SK-N-MC (cell line): ENCODE measurements around the gene RGS19.

Experiments used
- DNase-seq: peaks from one replicate; pipeline ENCODE4 v3.0.0-alpha.2; 2011; ENCODE audit warnings: low read depth, low spot score
- H3K27ac ChIP-seq: fragments of 200-600 bp; sonication (generic); 2 replicates; pipeline ENCODE4 v1.5.1; 2016; ENCODE audit warnings: mixed run types
- H3K36me3 ChIP-seq: fragments of 200-600 bp; sonication (generic); 2 replicates; pipeline ENCODE4 v1.6.1; 2017; ENCODE audit warnings: antibody characterized with exemption, low read length, mixed read lengths; ENCODE audit not compliant: insufficient read depth
- H3K4me3 ChIP-seq: fragments of 200-600 bp; sonication (generic); 2 replicates; pipeline ENCODE4 v1.5.1; 2016
- H3K9ac ChIP-seq: fragments of 200-600 bp; sonication (generic); 2 replicates; pipeline ENCODE4 v1.8.0; 2017; ENCODE audit warnings: mixed run types, mixed read lengths; ENCODE audit not compliant: insufficient read length
- H3K9me3 ChIP-seq: fragments of 200-600 bp; sonication (generic); 2 replicates; pipeline ENCODE4 v1.6.1; 2017; ENCODE audit warnings: low read depth, mild to moderate bottlenecking, antibody characterized with exemption, low read length, moderate library complexity, mixed read lengths
- EZH2 ChIP-seq: fragments of 200-600 bp; sonication (generic); IDR thresholded peaks from one replicate; pipeline ENCODE4 v1.6.1; 2017; ENCODE audit warnings: antibody characterized with exemption
- FOXP2 ChIP-seq: optimal IDR thresholded peaks from 2 replicates; pipeline ENCODE3; 2011; ENCODE audit warnings: mild to moderate bottlenecking, moderate library complexity; ENCODE audit not compliant: insufficient read depth; ENCODE audit errors: extremely low read length, control extremely low read depth
- POLR2AphosphoS5 ChIP-seq: IDR thresholded peaks from 2 replicates; pipeline ENCODE4 v1.6.1; 2012; ENCODE audit warnings: mild to moderate bottlenecking, low read depth, low read length, borderline replicate concordance

Gene RGS19

DNA sequence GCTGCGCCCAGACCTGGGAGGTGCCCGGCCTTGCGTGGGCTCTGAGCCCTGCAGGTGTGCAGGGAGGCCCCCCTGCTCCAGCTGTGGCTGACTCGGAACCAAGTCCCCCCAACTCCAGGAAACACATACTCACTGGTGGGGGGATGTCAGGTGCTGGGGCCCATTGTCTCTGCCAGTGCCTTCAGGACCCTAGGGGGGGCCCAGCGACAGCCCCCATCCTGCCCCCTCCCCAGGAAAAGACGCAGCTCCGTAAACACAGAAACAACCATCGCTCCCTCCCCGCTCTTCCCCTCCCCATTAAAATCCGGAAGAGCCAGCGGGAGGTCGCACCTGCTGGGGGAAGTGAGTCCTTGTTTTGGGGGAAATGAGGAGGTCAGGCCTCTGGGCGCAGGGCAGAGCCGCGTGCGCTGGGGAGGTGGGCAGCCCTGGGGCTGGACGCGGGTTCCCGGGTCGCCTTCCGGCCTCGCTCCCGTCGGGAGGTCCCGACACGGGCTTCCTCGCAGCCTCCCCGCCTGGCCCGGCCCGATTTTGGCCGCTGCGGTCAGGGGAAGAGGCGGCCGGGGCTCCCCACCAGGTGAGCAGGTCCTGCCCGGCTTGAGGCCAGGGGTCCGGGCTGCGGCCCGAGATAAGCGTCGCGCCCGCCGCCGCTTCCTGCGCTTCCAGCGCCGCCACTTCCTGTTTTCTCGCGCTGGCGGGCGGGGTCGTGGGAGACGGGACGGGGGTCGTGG is 37.1 kb downstream of the RGS19 start:
- H3K4me3 ChIP-seq, result peak overlapping the region; percentile 42; the same call in 1 of the 2 replicates
- H3K36me3 ChIP-seq, result peaks cover 5% of the 10 kb centered on the region
- TF ChIP-seq POLR2AphosphoS5, result no peak
- TF ChIP-seq FOXP2, result no peak
- TF ChIP-seq EZH2, result no peak
- H3K9ac ChIP-seq, result no peak overlapping the region
- H3K9me3 ChIP-seq, result no peaks in the 10 kb centered on the region
- peak overlapping the region; percentile 85 for H3K27ac ChIP-seq
- DNase-seq, result no peak

DNA sequence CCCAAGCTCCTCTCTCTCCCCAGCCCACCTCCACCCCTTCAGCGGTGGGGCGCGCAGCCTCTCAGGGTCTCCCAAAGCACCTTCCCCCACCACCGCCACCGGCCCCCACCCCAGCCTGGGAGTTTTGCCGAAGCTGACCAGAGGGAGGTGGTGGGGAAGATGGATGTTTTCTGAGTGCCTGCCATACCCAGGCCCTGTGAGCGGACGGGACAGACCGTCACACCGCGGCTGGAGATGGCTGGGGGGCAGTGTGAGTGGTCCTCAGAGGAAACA is 37.6 kb downstream of the RGS19 start:
- peak overlapping the region; percentile 85 for H3K27ac ChIP-seq
- no peak for DNase-seq
- TF ChIP-seq EZH2, result no peak
- no peak for TF ChIP-seq FOXP2
- no peak for TF ChIP-seq POLR2AphosphoS5
- peak overlapping the region; percentile 42 for H3K4me3 ChIP-seq
- H3K9ac ChIP-seq, result no peak overlapping the region
- H3K36me3 ChIP-seq, result peaks cover under 1% of the 10 kb centered on the region; the same call in 1 of the 2 replicates
- no peaks in the 10 kb centered on the region for H3K9me3 ChIP-seq

DNA sequence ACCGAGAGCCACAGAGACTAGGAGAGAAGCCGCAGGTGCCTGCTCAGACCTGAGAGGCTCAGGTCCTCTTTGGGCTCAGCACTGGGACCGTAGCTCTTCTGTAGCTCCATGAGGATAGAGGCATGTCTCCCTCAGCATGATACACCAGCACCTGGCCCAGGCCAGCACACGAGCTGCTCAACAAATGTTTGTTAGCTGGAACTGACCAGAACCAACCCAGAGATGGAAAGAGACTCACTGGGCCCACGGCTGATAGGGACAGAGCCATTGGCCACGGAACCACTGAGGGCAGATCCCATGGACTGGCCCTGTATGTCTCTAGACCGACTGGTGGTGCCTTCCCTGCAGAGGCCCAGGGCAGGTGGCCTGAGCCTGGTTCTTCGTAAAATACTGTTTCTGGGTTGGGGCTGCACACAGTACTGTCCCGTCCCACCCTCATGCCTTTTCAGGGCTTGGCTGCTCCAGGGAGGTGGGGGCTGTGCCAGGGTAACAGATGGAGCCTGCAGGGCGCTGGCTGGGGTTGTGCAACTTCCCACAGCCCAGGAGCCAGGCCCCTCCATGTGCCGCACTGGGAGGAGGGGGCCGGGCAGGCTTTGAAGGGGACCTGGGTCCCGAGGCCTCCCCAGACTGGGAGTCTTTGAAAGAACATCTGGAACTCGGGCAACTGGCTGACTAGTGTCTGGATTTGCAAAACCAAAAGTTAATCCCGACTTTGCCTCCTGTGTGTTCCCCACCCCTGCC is 38.1 kb downstream of the RGS19 start:
- Histone ChIP-seq H3K27ac (peak overlapping the region; percentile 85), H3K4me3 (peak overlapping the region; percentile 42), H3K9me3 (no peaks in the 10 kb centered on the region), H3K36me3 (no peaks in the 10 kb centered on the region), H3K9ac (no peak overlapping the region)
- DNase-seq, result no peak
- TF ChIP-seq EZH2, result no peak
- no peak for TF ChIP-seq FOXP2
- no peak for TF ChIP-seq POLR2AphosphoS5

GRCh38 chr20:64040231-64041039 is 38.9 kb downstream of the RGS19 start:
- H3K27ac ChIP-seq, result peak overlapping the region; percentile 85; the same call in 1 of the 2 replicates
- TF ChIP-seq EZH2 (no peak), FOXP2 (no peak), POLR2AphosphoS5 (no peak)
- H3K9ac ChIP-seq, result no peak overlapping the region
- no peaks in the 10 kb centered on the region for H3K9me3 ChIP-seq
- no peak overlapping the region for H3K4me3 ChIP-seq
- DNase-seq, result no peak
- H3K36me3 ChIP-seq, result no peaks in the 10 kb centered on the region

DNA sequence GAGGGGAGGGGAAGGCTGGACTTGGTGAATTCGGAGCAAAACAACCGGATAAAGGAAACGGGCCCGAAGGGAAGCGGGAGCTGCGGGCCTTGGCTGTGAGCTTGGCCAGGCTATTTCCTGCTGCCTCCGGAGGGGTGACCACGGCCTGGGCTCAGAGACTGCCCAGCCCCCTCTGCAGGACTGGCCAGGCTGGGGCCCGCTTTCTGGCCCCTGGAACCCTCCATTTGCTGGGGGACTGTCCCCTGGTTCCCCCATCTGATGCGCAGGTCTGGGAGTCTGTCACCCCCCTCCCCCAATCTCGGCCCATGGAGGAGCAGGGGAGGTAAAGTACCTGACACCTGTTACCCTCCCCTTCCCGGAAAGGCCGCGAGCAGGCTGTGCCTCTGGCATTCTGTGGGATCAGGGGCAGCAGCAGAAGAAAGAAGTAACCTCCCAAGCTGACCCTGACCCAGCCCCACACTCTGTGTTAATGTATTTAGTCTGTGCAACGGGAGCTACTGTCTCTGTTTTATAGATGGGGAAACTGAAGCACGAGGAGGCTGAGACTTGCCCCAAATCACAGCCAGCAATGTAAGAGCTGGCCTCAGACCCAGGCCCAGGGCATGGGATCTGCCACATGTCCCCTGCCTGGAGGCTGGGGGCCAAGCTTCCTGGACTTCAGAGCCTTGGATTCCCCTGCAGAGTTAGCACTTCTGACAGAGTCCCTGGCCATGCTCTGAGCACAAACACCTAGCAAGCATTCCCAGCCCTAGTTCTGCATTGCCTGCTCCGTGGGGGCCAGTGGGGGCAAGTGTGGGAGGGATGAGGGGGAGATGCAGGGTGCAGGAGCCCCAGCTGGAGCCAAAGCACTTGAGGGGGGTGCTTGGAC is 39.8 kb downstream of the RGS19 start:
- no peak for DNase-seq
- H3K36me3 ChIP-seq, result no peaks in the 10 kb centered on the region
- no peak overlapping the region for H3K27ac ChIP-seq
- TF ChIP-seq POLR2AphosphoS5, result no peak
- TF ChIP-seq EZH2, result no peak
- TF ChIP-seq FOXP2, result no peak
- H3K9me3 ChIP-seq, result no peaks in the 10 kb centered on the region
- peak overlapping the region; percentile 53 for H3K9ac ChIP-seq
- H3K4me3 ChIP-seq, result peak overlapping the region; percentile 79

DNA sequence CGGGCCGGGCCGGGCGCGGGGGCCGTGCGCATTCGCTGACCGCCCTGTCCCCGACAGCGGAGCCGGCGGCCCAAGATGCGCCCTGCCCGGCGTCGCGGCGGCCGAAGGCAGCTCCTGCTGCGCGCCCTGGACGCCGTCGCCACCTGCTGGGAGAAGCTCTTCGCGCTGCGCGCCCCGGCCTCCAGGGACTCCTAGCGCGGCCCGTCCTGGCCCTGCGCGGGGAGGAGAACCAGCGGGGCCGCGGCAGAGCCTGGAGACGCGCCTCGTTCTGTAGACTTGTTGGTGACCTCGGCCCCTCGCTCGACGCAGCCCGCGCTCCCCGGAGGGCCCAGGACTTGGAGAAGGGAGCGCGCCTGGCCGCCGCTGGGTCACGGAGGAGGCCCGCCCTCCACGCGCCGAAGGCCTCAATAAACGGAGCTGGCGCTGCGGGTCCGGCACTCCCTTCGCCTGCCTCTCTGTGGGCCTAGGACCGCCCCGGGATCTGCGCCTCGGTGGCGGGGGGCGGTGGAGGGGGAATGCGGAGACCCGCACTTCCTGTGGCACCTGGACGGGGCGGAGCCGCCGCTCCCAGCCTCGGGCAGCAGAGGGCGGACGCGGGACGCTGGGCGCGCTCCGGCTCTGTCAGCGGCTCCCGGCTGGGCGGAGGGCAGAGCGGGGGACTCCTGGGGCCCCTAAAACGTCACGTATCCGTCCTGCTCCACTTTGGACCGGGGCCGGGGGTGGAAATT is 40.6 kb downstream of the RGS19 start:
- no peak for DNase-seq
- TF ChIP-seq FOXP2, result no peak
- no peak for TF ChIP-seq EZH2
- TF ChIP-seq POLR2AphosphoS5, result peak; percentile 22; the same call in 1 of the 2 replicates
- Histone ChIP-seq H3K9ac (peak overlapping the region; percentile 53), H3K27ac (no peak overlapping the region), H3K36me3 (no peaks in the 10 kb centered on the region), H3K4me3 (peak overlapping the region; percentile 79), H3K9me3 (no peaks in the 10 kb centered on the region)

GRCh38 chr20:64038224-64038564 is 41.1 kb downstream of the RGS19 start:
- Histone ChIP-seq H3K9me3 (no peaks in the 10 kb centered on the region), H3K27ac (no peak overlapping the region), H3K9ac (no peak overlapping the region), H3K36me3 (no peaks in the 10 kb centered on the region), H3K4me3 (peak overlapping the region; percentile 79)
- DNase-seq, result no peak
- TF ChIP-seq EZH2 (no peak), POLR2AphosphoS5 (no peak), FOXP2 (no peak)
